Lower leg skin (tissue), 3 donors: ENCODE results near the gene TGFBR2.

Experiments
- POLR2A ChIP-seq, 2 donors: fragments of 450-650 bp; IDR thresholded peaks; one replicate each; pipeline ENCODE4 v1.6.1; 2016 to 2017; ENCODE audit warnings: antibody characterized with exemption in 2 of 2, mild to moderate bottlenecking in 1 of 2, moderate library complexity in 1 of 2
- TF ChIP-seq, protein P1 (sequence below), 3 donors: fragments of 450-650 bp; IDR thresholded peaks; one replicate each; pipeline ENCODE4 v1.5.1; 2016; ENCODE audit warnings: antibody characterized with exemption in 3 of 3, mild to moderate bottlenecking in 3 of 3, moderate library complexity in 2 of 3

DNA sequence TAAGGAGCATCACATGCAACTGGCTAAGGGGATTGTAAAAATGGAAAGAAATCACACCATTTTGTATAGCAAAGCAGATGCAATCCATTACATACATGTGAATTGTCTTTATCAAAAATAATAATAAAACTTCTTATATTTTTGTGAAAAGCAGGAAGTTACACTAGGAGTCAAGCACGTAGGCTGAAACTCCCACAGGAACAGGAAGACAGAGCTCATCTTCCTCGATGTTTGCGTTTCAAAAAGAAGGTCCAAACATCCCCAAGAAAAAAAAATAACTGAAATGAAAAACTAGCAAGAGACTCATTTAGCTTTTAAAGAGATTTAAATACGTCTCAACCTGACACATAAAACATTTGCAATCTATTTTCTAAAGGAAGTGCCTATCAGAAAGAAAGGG, 106.6 kb downstream of the TGFBR2 start:
- TF ChIP-seq POLR2A (IDR thresholded peaks at IDR 0.05), result no peak
- TF ChIP-seq, protein P1, sequence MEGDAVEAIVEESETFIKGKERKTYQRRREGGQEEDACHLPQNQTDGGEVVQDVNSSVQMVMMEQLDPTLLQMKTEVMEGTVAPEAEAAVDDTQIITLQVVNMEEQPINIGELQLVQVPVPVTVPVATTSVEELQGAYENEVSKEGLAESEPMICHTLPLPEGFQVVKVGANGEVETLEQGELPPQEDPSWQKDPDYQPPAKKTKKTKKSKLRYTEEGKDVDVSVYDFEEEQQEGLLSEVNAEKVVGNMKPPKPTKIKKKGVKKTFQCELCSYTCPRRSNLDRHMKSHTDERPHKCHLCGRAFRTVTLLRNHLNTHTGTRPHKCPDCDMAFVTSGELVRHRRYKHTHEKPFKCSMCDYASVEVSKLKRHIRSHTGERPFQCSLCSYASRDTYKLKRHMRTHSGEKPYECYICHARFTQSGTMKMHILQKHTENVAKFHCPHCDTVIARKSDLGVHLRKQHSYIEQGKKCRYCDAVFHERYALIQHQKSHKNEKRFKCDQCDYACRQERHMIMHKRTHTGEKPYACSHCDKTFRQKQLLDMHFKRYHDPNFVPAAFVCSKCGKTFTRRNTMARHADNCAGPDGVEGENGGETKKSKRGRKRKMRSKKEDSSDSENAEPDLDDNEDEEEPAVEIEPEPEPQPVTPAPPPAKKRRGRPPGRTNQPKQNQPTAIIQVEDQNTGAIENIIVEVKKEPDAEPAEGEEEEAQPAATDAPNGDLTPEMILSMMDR (IDR thresholded peaks at IDR 0.05), result no peak
